ENCODE results near the gene TLX2.
"Not testable (repeated sequence)": the region's sequence is repeated elsewhere in the genome, so short reads cannot be mapped to it uniquely, and the experiment has no call there.

Gene TLX2

DNA sequence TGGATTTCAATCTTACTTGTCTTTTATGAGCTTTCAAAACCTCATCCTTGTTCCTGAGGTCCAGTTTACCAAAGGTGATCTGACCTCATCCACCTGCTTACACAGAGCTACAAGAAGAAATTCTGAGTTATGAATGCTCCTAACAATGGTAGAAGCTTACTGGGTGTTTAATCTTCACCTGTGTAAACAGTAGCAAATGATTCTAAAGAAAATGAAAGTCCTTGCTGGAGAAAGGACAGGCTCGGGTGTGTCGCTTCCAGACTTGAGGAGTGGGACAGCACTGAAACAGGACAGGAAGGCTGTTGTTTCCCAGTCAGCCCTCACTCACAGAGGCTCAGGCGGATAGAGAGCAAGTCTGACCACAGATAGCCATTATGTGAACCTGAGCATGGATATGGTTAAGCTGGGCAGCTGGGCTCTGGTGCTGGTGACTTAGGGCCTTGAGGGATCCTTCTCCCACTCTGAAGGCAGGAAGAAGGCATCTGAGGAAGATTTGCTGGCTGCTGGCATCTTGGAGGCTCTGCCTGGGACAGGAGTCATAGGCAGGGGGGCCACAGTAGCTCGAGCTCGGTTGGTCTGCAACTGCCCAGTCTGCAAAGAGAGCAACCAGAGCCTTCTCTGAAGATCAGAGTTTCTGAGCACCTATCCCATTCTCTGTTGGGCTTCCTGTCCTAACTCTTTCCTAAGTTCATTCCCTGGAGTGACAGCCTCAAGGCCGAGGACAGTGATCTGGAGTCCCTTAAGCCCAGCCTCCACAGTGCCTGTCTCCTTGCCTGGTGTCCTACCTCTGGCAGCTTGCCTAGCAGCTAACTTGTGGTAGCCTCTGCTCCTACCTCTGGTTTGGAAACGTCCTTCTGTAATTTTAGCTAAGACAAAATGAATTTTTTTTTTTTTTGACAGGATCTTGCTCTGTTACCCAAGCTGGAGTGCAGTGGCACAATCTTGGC is 44.3 kb downstream of the TLX2 start:
- no peak for DNase-seq

DNA sequence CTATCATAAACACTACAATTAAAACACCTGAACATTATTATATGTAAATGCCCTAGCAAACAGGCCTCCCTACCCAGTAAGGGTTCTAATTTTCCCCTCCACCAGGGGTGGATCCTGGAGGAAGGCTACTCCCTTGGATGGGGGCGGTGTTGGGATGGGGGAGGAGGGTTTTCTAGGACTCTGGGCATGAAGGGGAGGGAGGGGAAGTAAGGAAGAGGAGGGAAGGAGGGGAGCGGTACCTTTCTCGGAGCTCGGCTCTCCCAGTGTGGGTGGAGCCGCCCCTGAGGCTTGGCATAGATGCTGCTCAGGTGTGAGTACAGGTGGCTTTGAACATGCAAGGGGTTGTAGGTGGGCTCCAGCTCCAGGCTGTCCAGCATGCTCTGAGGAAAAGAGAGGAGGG is 45.7 kb downstream of the TLX2 start:
- no peak for DNase-seq

DNA sequence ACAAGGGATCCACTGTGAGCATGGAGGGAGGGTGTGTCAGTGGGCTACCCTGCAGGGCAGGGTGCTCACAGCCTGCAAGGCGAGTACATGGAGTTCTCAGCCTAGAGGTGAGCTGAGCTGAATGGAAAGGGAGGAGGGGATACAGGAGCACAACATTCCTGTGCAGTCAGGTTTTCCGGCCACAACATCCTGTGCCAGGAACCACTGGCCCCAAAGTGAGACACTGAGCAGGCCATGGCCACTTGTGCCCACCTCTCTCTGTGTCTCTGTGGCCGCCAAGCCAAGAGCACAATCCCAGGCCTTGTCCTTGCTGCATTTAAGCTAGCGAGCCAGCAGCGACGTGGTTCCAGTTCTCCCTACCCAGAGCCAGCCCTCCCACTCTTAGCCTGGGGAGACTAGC is 46.3 kb downstream of the TLX2 start:
- no peak for DNase-seq

DNA sequence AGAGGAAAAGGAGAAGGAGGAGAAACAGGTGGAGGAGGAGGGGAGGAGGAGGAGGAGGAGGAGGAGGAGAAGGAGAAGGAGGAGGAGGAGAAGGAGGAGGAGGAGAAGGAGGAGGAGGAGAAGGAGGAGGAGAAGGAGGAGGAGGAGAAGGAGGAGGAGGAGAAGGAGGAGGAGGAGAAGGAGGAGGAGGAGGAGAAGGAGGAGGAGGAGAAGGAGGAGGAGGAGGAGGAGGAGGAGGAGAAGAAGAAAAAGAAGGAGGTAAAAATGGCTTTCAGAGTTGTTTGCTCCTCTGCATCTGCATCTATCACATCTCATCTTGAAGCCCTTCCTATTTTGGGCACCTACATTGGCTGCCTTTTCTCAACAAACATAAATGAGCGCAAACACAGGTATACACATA is 46.8 kb downstream of the TLX2 start:
- DNase-seq = not testable (repeated sequence)

DNA sequence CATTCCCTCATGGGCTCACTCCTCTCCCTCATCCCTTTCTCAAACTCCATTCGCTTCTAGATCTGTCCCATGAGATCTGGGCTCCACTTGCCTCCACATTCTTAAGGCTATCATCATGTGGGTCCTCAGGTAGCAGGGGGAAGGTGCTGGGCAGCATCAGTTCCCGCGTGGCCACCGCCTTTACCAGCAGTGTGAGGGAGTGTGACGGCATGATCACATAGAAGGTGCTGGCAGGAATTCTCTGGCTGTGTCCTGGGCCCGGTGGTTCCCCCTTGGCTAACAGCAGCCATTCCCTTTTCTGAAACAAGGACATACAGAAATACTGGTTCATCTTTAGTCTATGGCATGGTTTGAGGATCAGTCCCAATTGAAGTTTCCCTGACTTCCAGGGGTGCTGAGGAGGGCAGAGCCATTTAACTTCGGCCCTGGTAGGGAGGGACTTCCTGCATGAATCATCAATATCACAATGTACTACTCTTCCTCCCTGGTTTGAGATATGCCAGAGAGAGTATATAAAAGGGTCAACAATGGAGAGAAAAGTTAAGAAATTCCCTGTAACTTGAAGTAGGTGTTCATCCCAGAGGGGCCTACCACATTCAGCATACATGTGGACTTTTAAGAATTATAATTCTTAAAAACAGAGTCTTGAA is 48.0 kb downstream of the TLX2 start:
- DNase-seq = no peak

DNA sequence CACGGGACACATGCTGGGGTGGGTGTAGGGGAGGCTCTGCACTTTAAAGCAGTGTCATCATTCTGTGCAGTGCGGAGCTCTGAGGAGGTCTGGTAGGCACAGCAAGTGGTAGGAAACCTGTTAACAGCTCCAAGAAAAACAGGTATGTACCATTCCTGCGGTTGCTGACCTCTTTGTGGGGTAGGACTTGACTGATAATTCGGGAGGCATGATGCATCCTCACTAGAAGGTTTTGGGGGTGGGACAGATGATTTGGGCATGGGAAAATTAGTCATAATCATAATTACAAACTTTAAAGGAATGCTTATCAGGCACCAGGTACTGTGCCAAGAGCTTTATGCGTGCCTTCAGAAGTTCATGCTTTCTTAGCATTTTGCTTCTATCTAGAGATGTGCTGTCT is 50.0 kb downstream of the TLX2 start:
- DNase-seq = no peak

DNA sequence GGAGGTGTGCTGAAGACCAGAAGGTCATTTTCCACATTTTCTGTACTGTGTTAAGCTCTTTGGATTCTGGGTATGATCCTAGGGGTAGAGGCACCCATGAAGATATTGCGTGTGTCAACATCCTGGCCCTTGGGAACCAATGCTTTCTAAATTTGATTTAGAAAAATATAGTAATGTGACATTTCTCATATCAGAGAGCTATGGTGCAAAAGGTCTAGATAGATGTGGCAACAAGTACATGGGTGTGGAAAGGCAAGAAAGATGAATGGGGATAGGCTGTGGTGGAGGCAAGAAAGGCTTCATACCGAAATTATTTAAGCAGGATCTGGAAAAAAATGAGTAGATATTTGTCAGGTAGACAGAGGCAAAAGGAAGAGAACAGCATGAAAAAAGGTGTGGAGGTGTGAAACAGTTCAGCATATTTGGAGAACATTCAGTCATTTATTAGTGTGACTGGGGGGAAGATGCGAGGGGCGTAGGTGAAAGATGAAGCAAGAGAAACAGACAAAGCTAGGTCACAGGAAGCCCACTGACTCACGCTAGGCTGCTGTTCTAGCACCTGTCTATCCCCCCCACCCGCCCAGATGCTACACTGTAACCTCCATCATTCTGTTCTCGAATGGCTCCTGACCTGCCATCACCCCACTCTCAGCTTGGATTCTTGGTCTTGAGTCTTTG is 52.0 kb downstream of the TLX2 start:
- no peak for DNase-seq

DNA sequence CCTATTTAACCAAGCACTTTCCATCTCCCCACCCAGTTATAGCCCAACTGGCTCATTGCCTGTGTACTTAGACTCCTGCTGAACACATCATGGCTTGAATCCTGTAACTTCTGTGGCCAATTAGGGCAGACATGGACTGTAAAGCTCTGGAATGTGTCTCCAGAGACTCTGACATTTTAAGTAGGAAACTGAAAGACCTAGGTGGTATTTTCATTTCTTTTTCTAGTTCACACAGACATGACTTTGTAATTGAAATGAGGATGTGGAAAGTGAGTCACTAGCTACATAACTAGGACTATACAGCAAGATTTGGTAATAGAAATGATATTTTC is 52.5 kb downstream of the TLX2 start:
- no peak for DNase-seq
